ENCODE measurements around the gene TPH2.

GRCh38 chr12:71890475-71890874, 48.2 kb upstream of the TPH2 start:
- TF ChIP-seq CTCF (IDR thresholded peaks at IDR 0.05) = no peak
- TF ChIP-seq POLR2A (IDR thresholded peaks at IDR 0.05) = no peak

All from Peyer's patch (tissue), 4 donors.